DMS 273 (cell line): ENCODE measurements around the gene ANP32E.

Source experiments
- DNase-seq: peaks from one replicate; lab custom pipeline; 2025; ENCODE audit not compliant: unreplicated experiment; lab: John Stamatoyannopoulos, UW

ANP32E gene

GRCh38 chr1:150173141-150173585 is 62.7 kb downstream of the ANP32E start:
- no peak for DNase-seq

GRCh38 chr1:150171801-150172200 is 64.1 kb downstream of the ANP32E start:
- no peak for DNase-seq

GRCh38 chr1:150168960-150169601 is 66.8 kb downstream of the ANP32E start:
- peak; percentile 85 for DNase-seq
